Type B pancreatic cell (in vitro differentiated cells): ENCODE data around the gene SUMO1. TPM values are rescaled to one million over a fixed set of nuclear protein-coding genes. Genes with fewer than 3 reads are reported as not detected.

ENCODE experiments used
- DNase-seq: peaks from one replicate; pipeline ENCODE4 v3.0.0; 2021; ENCODE audit warnings: mixed read lengths; ENCODE audit not compliant: unreplicated experiment; ENCODE audit errors: extremely low spot score
- H3K27ac Mint-ChIP-seq: 2 replicates; pipeline ENCODE4 v1.8.0; 2021; ENCODE audit warnings: mild to moderate bottlenecking, mixed read lengths
- H3K27me3 Mint-ChIP-seq: 2 replicates; pipeline ENCODE4 v1.8.0; 2021; ENCODE audit warnings: mixed read lengths
- H3K36me3 Mint-ChIP-seq: 2 replicates; pipeline ENCODE4 v1.8.0; 2021; ENCODE audit warnings: mixed read lengths
- H3K4me1 Mint-ChIP-seq: one replicate; pipeline ENCODE4 v1.8.0; 2021; ENCODE audit warnings: mixed read lengths; ENCODE audit not compliant: unreplicated experiment
- H3K4me3 Mint-ChIP-seq: 2 replicates; pipeline ENCODE4 v1.8.0; 2021; ENCODE audit warnings: mild to moderate bottlenecking, mixed read lengths
- H3K9me3 Mint-ChIP-seq: 2 replicates; pipeline ENCODE4 v1.8.0; 2021; ENCODE audit warnings: mixed read lengths
- total RNA-seq: library from RNA; stranded (reverse); gene quantifications from 2 replicates; pipeline ENCODE4 v1.2.1, GENCODE V29; 2021; ENCODE audit warnings: low replicate concordance
- TF ChIP-seq, protein P1 (sequence below): fragments of 200-600 bp; sonication (generic); conservative IDR thresholded peaks from 2 replicates; pipeline ENCODE4 v1.5.0; 2021; ENCODE audit warnings: antibody characterized with exemption, mild to moderate bottlenecking

Gene SUMO1
- total RNA-seq, 1 donor from 2014 or later: 119 TPM

DNA sequence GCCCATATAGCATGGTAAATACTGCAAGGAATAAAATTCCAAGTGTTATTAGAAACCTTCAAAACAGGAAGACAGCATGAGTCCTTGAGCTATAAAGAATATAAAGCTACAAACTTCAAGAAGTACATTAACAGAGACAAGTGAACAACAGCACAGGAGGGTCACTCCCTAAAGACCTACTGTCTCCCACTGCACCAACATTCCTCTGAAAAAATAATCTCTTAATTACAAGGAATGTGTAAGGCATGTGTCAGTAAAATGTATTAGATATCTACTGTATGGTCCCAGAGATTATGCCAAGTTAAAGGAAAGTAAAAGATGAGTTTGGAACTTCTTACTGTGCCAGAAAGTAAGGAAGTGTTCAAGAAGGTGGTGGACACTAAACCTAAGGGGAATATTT, 29.9 kb downstream of the SUMO1 start:
- no peak overlapping the region for H3K4me3 Mint-ChIP-seq
- no peaks in the 10 kb centered on the region for H3K9me3 Mint-ChIP-seq
- H3K4me1 Mint-ChIP-seq: no peaks in the 10 kb centered on the region
- H3K36me3 Mint-ChIP-seq: peaks cover 18% of the 10 kb centered on the region
- no peak overlapping the region for H3K27ac Mint-ChIP-seq
- H3K27me3 Mint-ChIP-seq: no peaks in the 10 kb centered on the region
- TF ChIP-seq, protein P1, sequence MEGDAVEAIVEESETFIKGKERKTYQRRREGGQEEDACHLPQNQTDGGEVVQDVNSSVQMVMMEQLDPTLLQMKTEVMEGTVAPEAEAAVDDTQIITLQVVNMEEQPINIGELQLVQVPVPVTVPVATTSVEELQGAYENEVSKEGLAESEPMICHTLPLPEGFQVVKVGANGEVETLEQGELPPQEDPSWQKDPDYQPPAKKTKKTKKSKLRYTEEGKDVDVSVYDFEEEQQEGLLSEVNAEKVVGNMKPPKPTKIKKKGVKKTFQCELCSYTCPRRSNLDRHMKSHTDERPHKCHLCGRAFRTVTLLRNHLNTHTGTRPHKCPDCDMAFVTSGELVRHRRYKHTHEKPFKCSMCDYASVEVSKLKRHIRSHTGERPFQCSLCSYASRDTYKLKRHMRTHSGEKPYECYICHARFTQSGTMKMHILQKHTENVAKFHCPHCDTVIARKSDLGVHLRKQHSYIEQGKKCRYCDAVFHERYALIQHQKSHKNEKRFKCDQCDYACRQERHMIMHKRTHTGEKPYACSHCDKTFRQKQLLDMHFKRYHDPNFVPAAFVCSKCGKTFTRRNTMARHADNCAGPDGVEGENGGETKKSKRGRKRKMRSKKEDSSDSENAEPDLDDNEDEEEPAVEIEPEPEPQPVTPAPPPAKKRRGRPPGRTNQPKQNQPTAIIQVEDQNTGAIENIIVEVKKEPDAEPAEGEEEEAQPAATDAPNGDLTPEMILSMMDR: no peak
- no peak for DNase-seq

DNA sequence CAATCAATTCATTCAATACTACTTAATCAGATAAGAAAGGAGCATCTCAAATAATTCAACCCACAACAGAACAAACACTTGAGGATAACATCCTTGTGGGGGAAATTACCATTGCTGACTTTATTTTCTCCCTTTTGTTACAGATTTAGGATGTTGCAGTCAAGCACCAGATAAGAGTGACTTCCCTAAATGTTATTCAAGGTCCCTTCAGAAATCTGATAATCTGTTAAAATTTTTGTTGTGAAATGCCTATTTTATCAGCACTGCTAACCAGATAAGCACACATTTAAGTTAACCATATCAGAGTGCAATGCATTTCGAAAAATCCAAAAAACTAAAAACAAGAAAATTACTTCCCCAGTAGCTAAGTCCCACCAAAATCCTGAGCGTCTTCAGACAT, 33.5 kb downstream of the SUMO1 start:
- H3K27me3 Mint-ChIP-seq: no peaks in the 10 kb centered on the region
- no peak overlapping the region for H3K4me3 Mint-ChIP-seq
- H3K4me1 Mint-ChIP-seq: no peaks in the 10 kb centered on the region

DNA sequence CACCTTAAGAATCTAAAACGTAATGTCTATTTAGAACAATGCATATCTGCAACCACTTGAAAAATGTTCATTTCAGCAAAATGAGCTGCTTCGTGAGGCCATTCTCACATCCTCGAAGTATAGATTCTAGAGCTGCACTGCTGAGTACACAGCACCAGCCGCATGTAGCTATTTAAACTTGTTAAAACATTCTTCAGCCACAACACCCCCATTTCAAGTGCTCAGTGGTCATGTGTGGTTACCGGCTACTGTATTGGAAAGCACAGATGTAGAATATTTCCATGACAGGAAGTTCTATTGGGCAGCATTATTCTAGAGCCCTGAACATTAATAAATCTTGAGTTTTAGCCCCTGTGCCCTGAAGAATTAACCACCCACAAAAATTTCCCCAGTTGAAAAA, 35.0 kb downstream of the SUMO1 start:
- H3K4me3 Mint-ChIP-seq: no peak overlapping the region
- H3K9me3 Mint-ChIP-seq: no peaks in the 10 kb centered on the region
- H3K27me3 Mint-ChIP-seq: no peaks in the 10 kb centered on the region
- no peaks in the 10 kb centered on the region for H3K4me1 Mint-ChIP-seq
- H3K27ac Mint-ChIP-seq: no peak overlapping the region
- DNase-seq: no peak
- H3K36me3 Mint-ChIP-seq: peaks cover 21% of the 10 kb centered on the region
- TF ChIP-seq, protein P1: no peak

More for the DNA sequence above, 33.5 kb downstream of the SUMO1 start:
- TF ChIP-seq, protein P1: no peak
- Mint-ChIP-seq H3K36me3 (peaks cover 25% of the 10 kb centered on the region), H3K9me3 (no peaks in the 10 kb centered on the region), H3K27ac (no peak overlapping the region)
- DNase-seq: no peak

DNA sequence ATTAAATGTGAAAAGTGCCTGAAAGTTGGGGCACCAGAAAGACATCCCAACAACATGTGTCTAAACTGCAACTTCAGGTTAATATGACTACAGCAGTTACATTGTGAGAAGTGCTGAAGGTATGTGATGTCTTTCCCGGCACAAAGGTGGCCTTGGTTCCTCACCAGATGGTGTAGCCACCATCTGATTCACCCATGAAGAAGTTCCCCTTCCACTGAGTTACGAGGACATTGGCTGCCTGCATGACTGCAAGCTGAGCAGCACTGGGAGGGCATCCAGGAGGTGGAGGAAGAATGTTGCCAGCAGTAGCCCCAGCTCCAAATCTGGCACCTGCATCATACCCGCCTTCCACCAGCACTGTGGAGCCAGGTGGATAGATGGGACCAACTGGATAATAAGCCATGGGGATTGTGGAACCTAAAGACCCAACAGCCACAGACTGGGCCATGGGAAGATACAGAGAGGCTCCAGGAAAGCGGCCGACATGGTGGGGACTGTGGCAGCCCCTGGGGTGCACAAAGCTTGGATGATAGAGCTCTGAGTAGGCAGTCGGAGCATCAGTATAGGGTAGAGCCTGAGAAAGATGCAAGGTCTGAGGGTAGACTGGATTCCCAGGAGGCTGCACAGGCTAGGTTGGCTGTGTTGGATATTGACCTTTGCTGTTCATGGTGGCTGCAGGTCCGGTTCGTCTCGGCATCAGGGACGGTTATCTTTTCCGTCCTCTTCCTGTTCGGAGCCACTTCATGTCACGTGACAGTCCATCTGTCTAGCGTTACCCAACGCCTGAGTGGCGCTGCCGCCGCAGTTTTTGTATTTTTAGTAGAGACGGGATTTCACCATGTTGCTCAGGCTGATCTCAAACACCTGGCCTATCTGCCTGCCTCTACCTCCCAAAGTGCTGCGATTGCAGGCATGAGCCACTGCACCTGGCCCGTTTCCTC, 36.9 kb downstream of the SUMO1 start:
- H3K36me3 Mint-ChIP-seq: peaks cover 17% of the 10 kb centered on the region
- no peaks in the 10 kb centered on the region for H3K27me3 Mint-ChIP-seq
- TF ChIP-seq, protein P1: no peak
- peaks cover 4% of the 10 kb centered on the region for H3K4me1 Mint-ChIP-seq
- no peak overlapping the region for H3K27ac Mint-ChIP-seq
- DNase-seq: no peak
- no peak overlapping the region for H3K4me3 Mint-ChIP-seq
- no peaks in the 10 kb centered on the region for H3K9me3 Mint-ChIP-seq

DNA sequence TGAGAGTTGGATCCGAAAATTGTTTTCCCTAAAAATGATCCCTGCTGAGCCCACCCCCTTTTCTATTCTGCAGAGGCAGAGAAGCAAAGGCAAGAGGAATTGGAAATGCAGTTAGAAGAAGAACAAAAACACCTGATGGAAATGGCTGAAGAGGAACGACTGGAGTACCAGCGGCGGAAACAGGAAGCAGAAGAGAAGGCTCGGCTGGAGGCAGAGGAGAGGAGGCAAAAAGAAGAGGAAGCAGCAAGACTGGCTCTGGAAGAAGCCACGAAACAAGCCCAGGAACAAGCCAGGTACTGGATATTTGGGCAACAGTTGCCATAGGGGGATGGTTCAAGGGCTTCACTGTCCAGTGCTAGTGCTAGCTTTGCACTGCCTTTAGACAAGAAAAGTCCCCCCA, 41.7 kb downstream of the SUMO1 start:
- Mint-ChIP-seq H3K36me3 (peaks cover 4% of the 10 kb centered on the region), H3K27me3 (no peaks in the 10 kb centered on the region), H3K4me3 (no peak overlapping the region), H3K9me3 (no peaks in the 10 kb centered on the region), H3K27ac (no peak overlapping the region), H3K4me1 (peaks cover 12% of the 10 kb centered on the region)
- TF ChIP-seq, protein P1: no peak
- no peak for DNase-seq
